Islet of Langerhans (tissue), 1 donor: ENCODE measurements around the gene TTLL9.
"Not testable (repeated sequence)": the region's sequence is repeated elsewhere in the genome, so short reads cannot be mapped to it uniquely, and the experiment has no call there.

Experiments used
- FAIRE-seq: peaks from one replicate; lab custom pipeline; 2011; peaks lifted over from hg19 to GRCh38; lab: Jason Lieb, UNC

The TTLL9 gene

DNA sequence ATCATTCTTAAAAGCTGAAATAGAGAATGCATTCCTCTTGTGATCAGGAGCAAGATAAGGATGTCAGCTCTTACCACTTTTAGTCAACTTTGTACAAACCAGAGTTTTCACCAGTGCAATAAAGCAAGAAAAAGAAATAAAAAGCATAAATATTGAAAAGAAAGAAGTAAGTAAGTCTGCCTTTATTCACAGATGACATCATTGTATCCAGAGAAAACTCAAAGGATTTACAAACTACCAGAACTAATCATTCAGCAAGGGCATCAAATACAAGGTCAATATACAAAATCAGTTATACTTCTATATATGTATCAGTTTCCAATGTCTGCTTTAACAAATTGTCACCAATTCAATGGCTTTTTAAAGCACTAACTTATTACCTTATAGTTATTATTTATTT is 13.4 kb downstream of the TTLL9 start:
- FAIRE-seq = no peak

DNA sequence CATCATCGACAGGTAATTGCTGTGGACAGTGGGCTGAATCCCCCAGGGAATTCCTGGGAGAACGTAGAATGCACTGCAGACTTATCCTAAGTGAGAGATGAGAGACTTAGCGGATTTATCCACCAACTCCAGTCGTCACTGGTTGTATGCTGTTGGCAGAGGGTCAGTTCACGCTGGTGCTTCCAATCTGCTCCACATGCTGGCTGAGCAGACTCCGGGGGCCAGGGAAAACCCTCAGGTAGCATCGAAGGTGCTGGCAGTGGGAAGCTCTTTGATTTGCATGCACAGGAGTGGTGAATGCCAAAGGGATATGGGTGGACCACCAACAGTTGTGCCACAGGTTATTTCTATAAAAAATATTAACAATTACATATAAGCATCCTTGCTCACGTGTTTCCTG is 20.2 kb downstream of the TTLL9 start:
- FAIRE-seq = no peak

DNA sequence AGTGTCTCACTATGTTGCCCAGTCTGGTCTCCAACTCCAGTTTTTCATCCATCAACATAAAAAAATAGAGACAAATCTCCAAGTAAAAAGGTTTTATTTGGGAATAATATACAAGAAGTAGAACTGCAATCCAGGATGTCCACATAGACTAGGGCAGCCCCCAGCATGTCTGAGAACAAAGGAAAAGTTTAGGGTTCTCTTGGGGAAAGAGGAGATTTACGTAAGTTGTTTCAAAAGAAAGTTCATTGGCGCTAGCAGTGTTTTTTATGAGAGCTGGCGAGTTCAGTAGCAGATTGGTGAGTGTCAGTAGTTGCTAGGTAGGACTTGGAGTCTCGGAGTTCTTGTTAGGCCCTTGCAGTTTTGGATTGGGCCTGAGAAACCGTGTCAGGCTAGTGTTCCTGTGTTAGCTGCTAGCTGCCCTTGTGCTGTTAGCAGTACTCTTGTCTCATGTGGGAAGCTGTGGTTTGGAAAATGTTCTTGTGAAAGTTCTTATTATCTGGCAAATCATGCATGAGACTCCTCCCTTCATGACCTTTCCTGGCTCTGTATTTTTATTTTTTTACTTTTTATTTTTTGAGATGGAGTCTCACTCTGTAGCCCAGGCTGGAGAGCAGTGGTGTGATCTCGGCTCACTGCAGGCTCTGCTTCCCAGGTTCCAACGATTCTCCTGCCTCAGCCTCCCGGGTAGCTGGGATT is 24.7 kb downstream of the TTLL9 start:
- FAIRE-seq = no peak

DNA sequence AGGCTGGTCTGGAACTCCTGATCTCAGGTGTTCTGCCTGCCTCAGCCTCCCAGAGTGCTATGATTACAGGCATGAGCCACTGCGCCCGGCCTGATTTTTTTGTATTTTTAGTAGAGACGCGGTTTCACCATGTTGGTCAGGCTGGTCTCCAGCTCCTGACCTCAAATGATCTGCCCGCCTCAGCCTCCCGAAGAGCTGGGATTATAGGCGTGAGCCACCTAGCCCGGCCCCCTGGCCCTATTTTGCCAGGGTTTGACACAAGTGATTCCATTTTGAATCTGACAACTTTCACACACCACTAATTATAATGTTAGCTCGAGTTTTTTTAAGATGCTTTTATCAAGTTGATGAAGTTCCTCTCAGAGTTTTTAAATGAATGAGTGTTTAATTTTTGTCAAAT is 25.6 kb downstream of the TTLL9 start:
- FAIRE-seq = no peak

DNA sequence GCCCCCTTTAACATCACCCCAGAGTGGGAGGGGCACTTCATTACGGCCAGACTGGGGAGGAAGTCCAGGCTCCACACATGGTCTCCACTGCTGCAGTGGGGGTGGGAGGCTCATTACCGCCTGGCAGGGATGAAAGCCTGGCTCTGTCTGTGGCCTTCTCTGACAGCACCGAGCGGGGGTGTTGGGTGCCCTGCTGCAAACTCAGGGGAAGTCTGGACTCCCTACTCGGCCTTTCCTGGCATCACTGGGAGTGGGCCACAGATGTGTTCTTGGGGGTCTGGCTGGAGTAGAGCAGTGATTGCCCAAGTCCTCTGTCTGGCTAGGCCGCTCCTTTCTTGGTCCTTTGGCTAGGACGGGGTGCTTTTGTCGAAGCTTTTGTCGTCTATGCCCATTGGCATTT is 27.1 kb downstream of the TTLL9 start:
- no peak for FAIRE-seq

DNA sequence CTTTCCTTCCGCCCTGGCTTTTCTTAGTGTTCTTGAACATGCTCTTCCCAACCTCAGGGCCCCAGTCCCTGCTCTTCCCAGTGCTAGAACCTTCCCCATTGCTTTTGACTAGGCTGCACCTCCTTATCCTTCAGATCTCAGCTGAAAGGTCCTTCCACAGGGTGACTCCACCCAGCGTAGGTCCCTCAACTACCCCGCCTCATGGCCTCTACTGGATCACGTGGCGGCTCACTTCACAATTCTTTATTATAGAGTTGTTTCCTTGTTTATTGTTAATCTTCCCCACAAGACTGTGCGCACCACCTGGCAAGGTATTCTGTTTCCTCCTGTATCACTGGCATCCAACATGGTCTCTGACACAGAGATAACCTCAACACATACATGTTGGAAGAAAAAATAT is 31.2 kb downstream of the TTLL9 start:
- no peak for FAIRE-seq

DNA sequence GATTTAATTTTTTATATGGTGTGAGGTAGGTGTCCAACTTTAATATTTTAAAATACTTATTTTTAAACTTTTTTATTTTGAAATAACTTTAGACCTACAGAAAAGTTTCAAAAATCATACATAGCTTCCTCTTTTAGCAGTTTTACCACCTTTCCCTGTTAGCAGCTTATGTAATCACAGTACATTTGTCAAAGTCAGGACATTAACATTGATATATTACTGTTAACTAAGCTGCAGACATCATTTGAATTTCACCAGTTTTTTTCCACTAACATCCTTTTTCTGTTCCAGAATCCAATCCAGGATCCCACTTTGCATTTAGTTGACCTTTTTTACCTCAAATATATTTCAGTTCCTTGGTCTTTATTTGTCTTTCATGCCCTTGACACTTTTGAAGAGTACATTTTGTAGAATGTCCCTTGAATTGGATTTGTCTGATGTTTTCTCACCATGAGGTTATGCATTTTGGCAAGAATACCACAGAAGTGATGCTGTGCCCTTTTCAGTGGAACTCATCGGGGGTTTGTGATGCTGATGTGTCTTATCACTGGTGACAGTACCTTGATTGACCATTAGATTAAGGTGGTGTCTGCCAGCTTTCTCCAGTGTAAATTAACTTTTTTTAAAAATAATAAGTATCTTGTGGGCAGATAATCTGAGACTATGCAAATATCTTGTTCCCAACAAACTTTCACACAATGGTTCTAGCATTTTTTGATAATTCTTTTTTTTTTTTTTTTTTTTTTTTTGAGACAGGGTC is 33.4 kb downstream of the TTLL9 start:
- no peak for FAIRE-seq

DNA sequence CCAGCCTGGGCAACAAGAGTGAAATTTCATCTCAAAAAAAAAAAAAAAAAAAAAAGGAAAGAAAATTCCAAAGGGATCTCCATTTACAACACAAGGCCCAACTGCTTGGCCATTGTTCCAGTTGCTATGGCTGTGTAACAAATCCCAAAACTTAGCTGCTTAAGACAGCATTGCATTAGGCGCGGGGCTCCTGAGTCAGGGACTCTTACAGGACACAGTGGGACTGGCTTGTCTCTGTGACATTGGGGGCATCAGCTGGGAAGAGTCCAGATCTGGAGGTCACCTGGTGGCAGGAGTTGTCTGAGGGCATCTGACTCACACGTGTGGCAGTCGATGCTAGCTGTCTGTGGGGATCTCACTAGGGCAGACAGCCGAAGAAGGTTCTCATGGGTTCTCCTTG is 35.6 kb downstream of the TTLL9 start:
- FAIRE-seq = no peak

DNA sequence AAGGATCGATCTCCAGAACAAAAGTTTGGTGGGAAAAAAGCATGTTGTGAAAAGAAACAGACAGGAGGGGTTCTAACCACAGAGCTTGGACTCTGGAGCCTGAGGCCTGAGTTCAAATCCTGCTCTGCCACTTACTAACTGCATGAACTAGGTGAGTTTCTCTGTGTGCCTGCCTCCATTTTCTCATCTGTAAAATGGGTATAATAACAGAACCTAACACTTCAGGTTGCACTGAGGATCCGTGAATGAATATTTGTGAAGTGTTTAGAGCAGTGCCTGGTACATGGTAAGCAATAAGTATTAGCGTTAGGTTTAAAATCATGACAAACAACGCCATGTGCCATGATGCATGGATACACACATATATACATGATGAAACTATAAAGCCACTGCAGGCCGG is 36.6 kb downstream of the TTLL9 start:
- no peak for FAIRE-seq

DNA sequence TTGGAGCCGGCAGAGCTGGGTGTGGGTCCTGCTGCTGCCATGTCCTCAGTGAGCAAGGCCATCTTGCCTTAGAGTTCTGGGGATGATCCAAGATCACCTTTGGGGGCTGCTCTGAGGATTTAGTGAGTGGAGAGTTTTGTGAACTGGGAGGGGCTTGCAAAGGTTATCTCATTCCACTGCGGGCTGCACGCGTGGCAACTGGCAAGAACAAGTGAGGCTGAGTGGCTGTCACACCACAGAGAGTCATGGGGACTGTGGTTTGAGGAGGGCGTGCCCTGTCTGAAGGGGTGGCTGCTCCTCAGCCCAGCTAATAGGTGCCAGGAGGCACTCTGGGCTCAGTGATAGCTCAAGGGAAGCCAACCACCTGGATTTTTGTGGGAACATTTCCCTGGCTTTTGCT is 37.6 kb downstream of the TTLL9 start:
- no peak for FAIRE-seq

DNA sequence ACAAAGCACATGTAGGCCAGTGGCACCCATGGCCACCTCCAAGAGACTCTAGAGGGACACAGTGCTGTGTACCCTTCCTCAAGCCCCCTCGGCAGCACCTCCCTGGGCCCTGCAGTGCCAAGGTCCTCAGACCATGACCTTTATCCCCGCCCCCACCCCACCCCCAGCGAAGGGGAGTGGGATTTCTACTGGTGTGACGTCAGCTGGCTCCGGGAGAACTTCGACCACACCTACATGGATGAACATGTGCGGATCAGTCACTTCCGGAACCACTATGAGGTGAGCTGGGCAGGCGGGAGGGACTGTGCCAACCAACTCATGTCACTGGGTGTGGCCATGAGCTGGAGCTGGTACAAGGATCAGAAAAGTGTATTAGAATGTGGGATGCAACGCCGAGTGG is 38.0 kb downstream of the TTLL9 start:
- no peak for FAIRE-seq

DNA sequence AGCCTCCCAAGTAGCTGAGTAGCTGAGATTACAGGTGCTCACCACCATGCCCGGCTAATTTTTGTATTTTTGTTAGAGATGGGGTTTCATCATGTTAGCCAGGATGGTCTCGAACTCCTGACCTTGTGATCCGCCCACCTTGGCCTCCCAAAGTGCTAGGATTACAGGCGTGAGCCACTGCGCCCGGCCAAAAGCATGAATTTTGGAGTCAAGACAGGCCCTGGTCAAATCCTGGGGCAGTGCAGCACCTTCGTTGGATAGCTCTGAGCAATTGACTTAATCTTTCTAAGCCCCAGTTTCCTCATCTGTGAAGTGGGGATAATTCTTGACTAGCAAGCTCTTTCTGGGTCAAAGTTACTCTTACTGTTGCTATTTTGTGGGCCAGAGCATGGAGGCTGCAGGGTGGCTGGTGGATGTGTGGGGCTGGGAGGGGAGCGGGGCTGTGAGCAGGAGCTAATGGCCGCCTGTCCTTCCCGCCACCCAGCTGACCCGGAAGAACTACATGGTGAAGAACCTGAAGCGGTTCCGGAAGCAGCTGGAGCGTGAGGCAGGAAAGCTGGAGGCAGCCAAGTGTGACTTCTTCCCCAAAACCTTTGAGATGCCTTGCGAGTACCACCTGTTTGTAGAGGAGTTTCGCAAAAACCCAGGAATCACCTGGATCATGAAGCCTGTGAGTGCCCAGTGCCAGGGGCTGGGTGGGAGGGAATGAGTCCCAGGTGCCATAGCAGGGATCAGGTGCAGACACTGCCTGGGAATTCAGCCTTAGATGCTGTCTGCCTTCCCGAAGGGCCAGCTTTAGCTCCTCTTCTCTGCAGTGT is 39.0 kb downstream of the TTLL9 start:
- FAIRE-seq = no peak

DNA sequence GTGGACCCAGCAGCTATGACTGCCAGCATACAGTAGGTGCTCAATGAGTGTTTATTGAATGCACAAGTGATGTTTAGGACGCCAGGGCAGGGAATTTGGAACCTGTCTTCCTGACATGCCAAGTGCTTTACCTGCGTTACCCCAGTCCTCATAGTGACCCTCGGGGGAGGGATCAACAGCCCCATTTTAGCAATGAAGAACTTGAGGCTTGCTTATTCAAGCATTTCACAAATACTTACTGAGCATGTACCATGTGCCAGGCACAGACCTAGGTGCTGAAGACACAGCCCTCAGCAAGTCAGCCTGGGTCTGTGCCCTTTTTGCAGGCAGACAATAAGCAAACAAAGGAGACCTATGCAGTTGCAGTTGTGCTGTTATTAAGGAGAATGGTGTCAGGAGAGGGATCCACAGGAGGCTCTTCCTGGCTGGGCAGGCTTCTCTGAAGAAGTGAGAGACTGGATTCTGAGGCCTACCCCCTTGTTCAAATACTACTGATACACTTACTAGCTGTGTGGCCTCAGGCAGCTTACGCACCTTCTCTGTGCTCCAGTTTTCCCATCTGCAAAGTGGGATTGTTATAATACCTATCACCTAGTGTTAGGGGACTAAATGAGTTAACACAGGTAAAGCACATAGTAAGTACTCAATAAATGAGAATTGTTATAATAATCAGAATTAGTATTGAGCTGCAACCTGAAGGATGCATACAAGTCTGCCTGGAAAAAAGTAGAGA is 39.8 kb downstream of the TTLL9 start:
- no peak for FAIRE-seq

DNA sequence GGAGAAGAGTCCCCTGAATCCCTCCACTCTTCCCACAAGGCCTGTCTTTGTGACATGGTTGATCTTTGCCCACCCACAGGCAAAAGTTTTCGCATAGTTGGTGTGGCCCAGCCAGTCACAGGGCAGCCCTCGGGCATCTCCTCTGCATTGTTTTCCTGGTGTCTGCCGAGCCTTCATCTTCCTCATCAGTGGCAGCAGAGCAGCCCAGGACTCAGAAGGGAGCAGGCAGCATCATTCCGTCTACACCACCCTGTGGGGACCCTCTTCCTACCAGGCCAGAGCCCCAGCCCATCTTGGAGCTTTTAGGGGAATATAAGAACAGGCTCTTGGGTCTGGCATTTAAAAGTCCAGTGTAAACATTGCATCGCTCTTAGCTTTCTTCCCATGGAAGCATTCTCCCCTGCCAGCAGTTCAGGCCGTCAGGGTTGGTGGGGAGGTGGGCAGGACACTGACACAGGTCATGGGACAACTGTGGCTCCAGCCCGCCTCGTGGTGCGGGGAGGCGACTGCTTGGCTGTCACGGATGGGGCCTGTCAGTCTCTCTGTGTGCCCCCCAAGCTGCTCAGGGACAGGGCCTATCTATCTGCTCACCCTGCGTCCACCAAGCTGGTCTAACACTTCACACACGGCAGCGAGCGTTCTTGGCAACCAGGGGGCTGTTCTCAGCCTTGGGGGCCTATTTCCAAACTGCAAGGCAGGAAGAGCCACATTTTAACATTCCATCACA is 43.2 kb downstream of the TTLL9 start:
- FAIRE-seq = no peak

DNA sequence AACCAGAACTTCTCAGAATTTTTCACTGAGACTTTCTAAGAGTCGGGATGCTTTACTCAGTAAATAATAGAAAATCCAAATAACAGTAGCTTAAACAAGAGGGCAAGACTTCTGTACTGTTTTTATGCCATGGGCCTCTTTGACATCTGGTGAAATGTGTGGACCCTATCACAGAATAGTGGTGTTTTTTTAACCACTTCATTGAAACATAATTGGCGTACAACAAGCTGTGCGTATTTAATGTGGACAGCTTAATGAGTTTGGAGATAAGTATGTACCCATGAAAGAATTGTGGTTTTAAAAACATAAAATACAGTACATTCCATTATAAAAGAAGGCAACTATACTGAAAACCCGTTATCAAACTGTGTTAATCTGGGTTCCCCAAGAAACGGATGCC is 43.7 kb downstream of the TTLL9 start:
- FAIRE-seq = no peak

DNA sequence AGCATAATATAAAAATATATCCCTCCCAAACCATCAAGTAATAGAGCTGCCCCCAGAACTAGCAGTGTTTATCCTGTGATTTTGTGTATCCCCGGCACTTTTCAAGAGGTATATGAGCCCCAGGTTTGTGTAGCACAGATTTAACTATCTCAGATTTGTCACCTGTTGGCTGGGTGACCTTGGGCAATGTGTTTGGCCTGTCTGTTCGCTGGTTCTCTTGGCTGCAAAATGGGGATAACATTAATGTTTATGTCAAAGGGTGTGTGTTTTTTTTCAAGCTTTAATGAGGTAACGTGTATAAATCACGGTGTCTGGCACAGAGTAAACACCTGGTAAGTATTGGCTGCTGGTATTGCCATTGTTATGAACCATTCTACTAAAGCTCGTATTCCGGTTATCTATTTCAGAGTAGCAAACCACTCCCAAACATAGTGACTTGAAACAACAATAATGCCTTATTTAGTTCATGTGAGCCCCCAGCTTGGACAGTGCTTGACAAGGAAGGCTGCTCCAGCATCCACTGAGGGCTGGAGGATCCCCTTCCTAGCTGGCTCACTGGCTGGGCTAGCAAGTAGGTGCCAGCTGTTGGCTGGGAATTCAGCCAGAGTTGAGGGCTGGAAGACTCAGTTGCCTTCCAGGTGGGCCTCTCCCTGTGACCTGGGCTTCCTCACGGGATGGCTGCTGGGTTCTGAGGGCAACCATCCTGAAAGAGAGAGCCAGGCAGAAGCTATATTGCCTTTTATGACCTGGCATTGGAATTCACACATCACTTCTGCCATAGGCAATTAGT is 45.3 kb downstream of the TTLL9 start:
- FAIRE-seq = no peak

DNA sequence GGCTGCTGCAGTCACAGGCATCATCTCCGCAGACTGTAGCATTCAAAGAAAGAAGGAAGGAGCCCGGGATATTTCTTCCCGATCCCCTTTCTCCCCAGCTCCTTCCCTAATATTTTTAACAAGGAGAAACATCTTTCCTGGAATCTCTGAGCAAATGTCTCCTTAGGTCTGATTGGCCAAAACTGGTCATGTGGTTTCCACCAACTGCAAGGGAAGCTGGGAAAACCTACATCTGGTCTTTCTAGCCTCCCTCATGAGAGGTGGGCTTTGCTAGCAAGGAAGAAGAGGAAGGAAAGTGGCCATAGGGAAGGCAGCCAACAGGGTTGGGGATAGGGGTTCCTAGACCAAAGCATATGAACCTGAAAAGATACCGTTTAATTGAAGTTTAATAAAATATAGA is 46.3 kb downstream of the TTLL9 start:
- FAIRE-seq = no peak

DNA sequence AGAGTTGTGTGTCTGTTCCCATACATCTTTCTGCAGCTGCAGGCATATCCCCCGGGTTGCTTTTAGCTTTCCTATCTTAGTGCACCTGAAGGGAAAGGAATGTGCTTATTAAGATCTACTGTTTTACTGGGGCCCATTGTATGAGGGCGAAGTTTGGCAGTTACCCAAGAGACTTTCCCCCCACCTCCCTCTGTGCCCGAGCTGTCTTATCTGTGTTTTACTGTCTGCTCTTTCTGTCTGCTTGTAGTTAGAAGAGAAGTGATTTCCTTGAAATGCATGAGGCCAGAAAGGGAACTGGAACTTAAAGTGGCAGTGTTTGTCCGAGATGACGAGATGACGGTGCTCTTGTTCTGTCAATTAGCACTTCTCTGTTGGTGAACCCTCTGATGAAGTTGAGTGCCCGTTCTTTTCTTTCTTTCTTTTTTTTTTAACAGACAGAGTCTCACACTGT is 47.6 kb downstream of the TTLL9 start:
- not testable (repeated sequence) for FAIRE-seq

DNA sequence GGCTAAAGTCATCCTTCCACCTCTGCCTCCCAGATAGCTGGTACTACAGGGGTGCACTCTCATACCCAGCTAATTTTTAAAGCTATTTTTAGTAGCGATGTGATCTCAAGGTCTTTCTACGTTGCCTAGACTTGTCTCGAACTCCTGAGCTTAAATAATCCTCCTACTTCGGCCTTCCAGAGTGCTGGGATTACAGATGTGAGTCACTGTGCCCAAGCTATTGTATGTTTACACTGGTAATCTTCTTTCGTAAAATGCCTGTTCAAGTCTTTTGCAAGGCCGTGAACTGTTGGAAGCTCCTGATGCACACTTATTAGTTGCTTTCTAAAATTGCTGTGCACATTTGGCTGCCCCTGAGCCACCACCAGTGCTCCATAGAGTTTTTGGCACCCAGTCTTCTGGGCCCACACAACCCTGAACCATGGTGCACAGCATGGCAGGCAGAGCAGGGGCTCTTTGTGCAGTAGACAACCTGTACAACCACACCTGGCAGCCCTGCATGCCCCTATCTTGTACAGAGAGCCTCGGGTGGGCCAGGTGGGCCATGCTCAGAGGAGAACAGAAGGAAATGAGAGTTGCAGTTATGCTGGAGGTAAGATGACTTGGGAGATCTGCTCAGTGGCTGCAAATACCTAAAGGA is 48.2 kb downstream of the TTLL9 start:
- no peak for FAIRE-seq

DNA sequence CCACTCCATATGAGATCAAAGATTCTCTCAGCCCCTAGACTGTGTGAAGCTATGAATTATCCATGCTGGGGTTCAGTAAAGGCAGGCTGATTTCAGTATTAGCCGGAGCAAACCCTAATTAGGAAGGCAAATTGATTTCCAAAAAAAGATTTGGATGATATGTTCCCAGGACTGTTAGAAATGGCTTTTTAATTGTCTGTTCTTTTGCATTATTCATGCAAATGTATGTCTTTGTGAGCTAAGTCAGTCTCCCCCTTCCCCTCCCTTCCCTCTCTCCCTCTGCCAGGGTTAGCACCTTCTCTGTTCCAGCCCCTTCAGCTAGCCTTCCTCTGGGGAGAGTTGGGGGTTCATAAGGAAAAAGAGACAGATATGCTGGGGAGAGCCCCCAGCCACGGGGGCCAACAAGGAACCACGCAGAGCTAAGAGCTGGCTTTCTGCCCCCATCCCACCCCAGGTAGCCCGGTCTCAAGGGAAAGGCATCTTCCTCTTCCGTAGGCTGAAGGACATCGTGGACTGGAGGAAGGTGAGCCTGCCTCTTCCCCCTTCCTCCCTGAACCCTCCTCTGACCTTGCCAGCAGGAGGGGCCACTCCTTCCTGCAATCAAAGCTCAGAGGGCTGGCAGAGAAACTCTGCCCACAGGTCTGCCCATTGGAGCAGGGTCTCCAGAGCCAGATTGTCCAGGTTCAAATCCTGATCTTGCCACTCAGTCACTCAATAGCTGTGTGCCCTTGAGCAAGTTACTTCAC is 49.1 kb downstream of the TTLL9 start:
- no peak for FAIRE-seq
